ENCODE results near the gene ADM. TPM values are rescaled to one million over a fixed set of nuclear protein-coding genes. Genes with fewer than 3 reads are reported as not detected.

The ADM gene
- total RNA-seq, 2 donors from 2014 or later = 36.5 to 52.2 TPM

DNA sequence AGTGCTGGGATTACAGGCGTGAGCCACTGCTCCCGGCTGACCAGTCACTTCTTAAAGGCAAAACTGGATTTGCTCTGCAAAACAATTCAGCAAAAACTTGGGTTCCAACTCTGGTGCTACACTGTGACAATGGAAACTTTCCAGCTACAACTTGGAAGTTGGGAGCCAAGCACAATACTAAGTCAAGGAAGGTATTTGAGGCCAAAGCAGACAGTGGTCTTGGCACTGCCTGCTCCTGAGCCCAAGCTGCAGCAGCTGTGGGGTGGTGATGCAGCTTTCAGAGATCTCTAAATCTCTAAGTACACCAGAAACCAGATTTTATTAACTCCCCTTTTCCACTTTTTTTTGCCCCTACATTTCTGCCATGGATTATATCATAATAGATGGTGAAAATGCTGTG, 17.5 kb downstream of the ADM start:
- DNase-seq (ENCODE audit: low spot score) = no peak
- intact Hi-C loops (cut with DNase I) = loop anchor here (2.0 to 5.0 kb wide), 3 partner anchors 14 to 565 kb away; no protein-coding TSS in a partner anchor

DNA sequence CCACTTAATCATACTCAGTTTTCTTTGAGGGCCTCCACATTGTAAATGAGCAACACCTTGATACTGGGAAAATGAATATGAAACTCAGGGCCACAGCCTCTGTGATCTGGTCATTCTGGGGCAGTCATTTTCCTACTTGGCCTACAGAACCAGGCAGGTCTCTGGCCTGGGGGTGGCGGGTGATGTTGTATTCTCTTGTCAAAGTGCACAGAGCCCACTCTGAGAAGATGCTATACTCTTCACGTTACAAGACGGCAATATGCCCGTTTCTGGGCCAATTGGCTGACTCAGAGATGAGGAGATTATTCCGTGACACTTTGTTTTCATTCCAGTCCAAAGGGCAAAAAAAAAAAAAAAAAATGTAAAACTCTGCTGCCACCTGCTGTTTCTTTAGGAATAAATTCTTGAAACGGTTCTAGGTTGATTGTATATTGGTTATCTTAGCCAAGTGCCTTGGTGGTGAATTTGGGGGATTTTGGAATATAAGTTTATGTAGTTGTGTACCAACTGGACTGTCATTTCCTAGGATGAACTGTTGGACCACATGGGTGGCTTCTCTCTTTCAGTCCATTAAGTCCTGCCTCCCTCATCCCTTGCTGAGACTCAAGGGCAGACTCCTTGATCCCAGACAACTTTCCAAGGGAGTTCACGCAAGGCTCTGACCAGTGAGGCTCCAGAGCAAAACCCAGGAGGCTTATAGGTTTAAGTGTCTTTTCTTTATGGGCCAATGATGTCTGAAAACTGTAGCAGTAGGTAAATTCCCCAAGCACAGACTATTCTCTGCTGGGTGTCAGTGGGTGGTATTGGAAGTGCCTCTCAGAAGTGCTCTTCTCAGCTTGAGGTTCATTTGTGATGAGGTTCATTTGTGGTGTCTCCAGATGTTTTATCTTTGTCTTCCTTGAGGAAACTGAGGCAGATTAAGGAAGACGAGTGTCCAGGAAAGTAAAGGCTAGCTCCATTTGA, 18.2 kb downstream of the ADM start:
- no peak for DNase-seq (ENCODE audit: low spot score)
- intact Hi-C loops (cut with DNase I) = loop anchor here (2.0 to 5.0 kb wide), 3 partner anchors 14 to 566 kb away; no protein-coding TSS in a partner anchor

DNA sequence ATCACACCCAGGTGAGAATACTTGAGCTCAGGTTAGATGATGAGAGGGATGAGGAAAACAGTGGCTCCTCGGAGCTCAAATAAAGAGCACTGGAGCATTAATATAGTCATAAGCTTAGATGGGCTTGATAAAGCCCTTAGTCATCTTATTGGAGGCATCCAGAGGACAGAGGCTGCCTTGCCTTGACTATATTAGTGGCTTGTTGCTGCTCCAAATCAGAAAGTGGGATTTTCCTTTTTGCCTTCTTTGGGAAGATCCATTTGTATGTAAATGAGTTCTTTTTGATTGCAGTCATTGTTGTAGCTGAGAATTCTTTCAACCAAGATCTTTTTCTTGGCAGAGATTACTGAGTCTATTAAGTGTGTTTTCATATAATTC, 18.9 kb downstream of the ADM start:
- no peak for DNase-seq (ENCODE audit: low spot score)
- intact Hi-C loops (cut with DNase I) = loop anchor here (2.0 to 5.0 kb wide), 3 partner anchors 15 to 566 kb away; no protein-coding TSS in a partner anchor

DNA sequence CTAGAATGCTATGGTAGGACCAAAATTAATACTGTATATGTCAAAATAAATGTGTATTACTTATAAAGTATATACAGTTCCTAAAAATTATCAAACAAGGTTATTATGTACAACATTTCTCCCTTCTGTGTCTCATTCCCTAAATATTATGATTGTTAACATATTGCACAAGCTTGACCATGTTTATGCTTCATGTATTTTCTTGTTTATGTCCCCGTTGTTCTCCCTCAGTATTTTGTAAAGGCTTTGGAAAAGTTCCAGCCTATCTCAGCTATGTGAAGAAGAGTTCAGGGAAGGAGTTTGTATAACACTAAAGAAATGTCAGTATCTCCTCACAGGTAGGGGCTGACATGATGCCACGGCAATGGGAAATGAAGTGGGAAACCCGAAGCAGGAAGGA, 19.6 kb downstream of the ADM start:
- DNase-seq (ENCODE audit: low spot score) = no peak
- intact Hi-C loops (cut with DNase I) = loop anchor here (5.0 kb wide), 2 partner anchors 332 to 567 kb away; no protein-coding TSS in a partner anchor

DNA sequence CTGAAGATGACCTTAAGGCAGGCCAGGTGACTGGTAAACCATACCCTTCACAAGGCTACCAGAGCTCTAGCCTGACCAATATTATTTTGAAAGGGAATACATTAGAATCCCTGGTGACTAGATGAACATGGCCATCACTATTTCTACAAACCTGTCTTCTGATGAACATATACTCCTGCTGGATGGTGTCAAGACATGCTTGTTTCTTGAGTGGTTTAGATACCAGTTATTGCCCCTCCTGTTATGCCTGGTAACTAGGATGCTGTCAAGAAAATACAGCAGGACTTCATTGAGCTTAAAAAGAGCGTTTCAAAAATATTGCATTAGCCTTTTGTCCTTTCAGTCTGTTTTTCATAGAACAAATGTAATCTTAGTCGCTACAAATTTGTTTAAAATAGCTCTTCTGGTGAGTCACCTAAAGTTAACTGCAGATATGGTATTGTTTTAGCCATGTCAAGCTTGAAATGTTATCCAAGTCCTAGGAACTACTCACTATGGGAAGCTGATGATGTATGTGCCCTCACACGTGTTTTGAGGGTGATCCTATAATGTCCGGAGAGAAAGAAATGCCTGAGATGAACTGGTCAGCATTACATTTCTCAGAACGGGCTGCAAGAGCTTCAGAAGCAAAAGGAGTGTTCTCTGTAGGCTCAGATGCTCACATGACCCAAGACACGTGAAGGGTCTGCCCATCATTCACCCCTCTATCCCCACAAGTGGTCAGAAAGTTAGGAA, 20.6 kb downstream of the ADM start:
- no peak for DNase-seq (ENCODE audit: low spot score)
- intact Hi-C loops (cut with DNase I) = no loop called here

DNA sequence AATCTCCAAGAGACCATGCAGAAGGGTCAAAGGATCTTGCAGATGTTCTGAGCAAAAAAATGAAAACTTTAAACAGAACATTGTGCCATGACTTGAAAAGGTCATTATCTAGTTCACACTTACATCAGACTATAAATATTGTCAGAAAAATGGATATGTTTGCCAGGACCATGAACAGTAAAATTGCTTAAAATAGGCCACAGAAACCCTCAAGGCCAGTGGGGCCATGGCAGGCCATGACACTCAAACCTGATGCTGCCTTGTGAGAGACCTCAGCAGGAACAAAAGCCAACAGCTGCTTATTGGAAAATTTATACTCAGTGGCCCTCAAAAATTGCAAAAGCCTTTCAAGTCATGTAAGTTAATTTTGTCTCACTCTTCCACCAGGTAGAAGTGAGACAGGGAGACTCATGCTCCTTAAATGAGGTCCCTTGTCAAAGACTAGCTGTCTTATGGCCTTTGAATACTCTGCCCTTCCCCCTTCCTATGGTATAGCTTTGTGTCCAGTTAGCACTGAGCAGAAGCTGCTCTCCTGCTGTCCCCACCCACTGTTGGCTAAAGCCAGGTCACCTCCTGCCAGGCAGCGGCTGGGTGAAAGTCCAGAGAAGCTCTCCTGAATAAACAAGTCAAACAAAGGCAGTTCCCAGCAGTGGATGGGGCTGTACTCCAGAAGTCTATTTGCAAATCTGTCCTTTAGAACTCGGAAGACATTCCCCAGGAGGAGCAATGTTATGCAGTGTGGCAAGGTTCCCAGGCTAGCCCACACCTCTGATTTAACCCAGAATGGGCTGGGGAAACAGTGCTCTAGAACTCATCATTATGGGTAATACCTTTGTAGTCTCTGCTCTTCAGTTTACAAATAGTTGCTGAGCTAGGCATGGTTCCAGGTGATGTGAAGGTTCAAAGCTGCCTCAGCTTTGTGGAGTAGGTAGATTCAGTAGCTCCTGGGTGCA, 21.4 kb downstream of the ADM start:
- DNase-seq (ENCODE audit: low spot score) = no peak
- intact Hi-C loops (cut with DNase I) = no loop called here

DNA sequence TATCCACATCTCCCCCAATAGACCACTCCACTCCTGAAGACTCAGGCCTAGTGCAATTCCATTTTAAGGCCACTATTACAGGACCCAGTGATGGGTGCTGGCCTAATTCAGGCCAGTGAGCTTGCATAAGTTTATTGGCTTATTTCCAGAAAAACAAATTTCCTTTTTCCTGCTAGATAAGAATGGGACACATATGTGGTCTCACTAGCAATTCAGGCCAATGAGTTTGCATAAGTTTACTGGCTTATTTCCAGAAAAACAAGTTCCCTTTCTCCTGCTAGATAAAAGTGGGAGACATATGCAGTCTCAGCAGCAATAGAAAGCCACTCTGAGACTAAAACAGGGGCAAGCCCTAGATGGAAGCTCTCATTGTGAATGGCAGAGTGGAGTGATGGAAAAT, 22.4 kb downstream of the ADM start:
- no peak for DNase-seq (ENCODE audit: low spot score)
- intact Hi-C loops (cut with DNase I) = no loop called here

DNA sequence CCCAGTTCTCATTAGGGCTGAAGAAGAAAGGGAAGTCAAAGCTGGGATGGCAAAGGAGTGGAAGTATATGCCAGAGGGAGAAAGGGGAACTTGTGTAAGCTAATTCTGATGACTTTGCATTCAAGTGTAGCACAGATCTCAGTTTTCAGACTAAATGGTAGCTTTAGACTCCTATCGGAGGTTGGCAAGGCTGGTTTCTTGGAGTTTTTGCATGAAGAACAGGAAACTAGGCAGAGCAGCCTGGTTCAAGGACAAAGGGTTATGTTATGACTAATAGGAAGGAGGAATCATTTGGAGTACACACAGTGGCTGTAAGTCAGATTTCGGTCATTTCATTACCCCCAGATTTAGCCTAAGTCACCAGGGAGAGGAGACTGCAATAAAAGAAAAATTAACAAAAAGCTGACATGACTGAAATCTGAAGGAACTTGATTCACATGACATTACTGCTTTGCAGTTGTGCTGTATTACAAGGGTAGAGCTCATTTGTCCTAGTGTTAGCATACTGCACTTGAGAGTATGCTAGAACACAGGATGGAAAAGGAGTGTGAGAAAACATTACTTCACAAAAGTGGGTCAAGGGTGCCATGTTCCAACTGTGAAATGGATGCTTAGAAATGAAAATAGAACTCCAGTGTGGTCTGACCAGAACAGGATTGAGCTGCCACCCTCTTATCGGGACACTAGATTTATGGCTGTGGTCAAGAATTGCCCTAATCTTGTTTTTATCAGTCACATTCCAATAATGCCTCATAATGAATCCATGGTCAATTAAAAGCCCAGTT, 23.6 kb downstream of the ADM start:
- intact Hi-C loops (cut with DNase I) = no loop called here
- no peak for DNase-seq (ENCODE audit: low spot score)

DNA sequence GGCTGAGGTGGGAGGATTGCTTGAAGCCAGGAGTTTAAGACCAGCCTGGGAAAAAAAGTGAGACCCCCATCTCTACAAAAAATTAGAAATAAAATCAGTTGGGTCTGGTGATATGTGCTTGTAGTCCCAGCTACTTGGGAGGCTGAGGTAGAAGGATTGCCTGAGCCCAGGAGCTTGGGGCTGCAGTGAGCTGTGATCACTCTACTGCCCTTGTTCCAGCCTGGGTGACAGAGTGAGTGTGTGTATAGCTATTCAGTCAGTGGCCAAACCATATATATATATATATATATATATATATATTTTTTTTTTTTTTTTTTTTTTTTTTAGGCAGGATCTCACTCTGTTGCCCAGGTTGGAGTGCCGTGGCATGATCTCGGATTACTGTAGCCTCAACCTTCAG, 24.5 kb downstream of the ADM start:
- intact Hi-C loops (cut with DNase I) = no loop called here
- no peak for DNase-seq (ENCODE audit: low spot score)

DNA sequence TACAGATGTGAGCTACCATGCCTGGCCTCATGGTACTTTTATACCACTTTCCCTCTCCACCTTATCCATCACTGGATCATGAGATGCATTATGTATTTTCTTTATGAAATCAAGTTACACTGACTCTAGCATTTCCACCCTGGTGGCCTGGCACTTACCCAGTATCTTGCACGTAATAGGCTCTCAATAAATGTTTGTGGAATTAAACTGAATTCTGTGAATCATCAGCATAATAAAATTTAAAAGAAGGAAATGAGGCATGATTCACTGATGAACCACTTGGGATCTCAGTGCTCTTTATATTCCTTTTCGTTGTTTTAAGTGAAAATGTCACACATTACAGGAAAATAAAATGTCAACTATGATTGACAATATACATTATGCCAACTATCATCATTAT, 25.1 kb downstream of the ADM start:
- intact Hi-C loops (cut with DNase I) = loop anchor here in 1 of 2 donors (10.0 kb wide), 1 partner anchor 465 kb away; no protein-coding TSS in a partner anchor
- no peak for DNase-seq (ENCODE audit: low spot score)

DNA sequence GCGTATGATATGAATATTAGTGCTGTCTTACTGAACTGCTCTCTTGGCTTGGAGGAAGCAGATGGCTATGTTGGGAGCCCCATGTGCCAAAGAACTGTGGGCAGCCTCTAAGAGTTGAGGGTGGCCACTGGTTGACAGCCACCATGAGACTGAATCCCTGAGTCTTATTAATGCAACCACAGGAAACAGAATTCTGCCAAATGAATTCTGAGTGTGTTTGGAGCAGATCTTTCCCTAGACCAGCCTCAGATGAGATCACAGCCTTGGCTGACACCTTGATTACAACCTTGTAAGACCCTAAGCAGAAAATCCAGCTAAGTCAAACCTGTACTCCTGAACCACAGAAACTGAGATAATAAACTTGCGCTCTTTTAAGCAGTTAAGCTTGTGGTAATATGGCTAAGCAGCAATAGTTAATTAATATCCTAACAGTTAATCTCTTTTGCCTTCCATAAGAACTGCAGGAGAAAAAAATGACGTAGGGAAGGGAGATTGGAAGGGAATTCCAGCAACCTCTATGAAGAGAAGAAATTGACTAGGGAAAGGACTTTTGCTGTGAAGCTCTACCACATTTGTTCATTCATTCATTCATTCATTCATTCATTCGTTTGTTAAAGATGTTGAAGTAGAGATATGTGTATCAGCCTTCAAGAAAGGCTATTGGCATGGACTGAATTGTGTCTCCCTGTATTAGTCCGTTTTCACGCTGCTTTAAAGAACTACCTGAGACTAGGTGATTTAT, 26.8 kb downstream of the ADM start:
- no peak for DNase-seq (ENCODE audit: low spot score)
- intact Hi-C loops (cut with DNase I) = loop anchor here in 1 of 2 donors (10.0 kb wide), 1 partner anchor 467 kb away; no protein-coding TSS in a partner anchor

DNA sequence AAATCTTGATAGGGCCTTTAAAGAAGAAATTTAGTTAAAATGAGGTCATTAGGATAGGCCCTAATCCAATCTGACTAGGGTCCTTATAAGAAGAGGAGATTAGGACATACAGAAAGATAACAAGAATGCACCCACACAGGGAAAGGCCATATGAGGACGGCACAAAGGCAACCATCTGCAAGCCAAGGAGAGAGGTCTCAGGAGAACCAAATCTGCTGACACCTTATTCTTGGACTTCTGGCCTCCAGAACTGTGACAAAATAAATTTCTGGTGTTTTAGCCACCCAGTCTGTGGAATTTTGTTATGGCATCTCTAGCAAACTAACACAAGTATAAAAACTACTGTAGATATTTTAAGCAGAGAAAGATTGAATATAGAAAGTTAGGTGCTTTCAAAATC, 28.6 kb downstream of the ADM start:
- intact Hi-C loops (cut with DNase I) = loop anchor here in 1 of 2 donors (10.0 kb wide), 1 partner anchor 469 kb away; no protein-coding TSS in a partner anchor
- DNase-seq (ENCODE audit: low spot score) = no peak

DNA sequence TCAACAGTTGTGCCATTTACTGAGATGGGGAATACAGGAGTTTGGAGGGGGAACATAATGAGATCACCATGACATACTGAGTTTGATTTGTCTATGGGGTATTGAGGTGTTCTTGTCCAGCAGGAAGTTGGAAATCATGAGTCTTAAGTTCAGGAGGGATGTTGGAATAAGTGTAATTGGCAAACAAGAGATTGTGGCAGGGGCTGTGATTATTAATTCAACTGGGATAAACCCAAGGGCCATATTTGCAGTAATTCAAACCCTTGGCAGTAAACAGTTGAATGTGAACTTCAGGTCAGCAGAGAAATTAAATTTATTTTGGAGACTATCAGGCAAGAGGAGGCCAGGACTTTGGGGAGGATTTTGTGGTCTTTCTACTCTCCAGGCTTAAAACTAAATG, 33.4 kb downstream of the ADM start:
- intact Hi-C loops (cut with DNase I) = loop anchor here in 1 of 2 donors (10.0 kb wide), 1 partner anchor 473 kb away; no protein-coding TSS in a partner anchor
- DNase-seq (ENCODE audit: low spot score) = no peak

DNA sequence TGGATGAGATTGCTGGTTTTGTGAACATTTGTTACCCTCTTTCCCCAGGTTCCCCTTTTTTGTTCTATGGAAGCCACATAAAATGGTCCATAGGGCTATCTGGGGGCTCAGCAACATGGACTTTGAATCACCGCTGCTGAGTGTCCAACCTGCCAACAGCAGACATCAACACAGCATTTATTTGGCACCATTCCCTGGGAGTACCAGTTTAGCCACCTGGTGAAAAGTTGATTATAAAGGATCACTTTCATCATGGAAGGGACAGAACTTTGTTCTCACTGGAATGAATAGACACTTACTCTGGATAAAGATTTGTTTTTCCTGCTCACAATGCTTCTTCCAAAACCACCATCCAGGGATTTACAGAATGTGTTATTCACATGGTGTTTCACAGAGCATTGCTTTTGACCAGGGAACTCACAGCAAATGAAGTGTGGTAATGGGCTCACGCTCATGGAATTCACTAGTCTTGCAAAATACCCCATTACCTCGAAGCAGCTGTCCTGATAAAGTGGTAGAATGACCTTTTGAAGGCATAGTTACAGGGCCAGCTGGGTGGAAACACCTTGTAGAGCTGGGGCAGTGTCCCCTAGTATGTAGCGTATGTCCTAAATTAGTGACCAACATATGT, 43.9 kb downstream of the ADM start:
- no peak for DNase-seq (ENCODE audit: low spot score)
- intact Hi-C loops (cut with DNase I) = no loop called here

DNA sequence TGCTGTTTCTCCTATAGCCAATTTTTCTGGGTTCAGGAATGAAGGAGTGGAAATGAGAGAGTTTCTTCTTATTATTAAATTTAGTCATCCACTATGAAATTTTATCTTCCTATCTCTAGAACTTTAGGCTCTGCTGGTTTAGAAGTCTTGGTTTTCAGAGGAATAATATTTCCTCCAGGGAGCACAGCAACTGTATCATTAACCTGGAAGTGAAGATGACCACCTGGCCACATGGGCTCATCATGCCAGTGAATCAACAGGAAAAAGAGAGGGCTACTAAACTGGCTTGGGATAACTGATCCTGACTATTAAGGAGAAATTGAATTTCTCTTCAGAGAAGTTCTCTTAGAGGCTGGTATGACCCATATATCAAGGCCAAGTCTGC, 44.4 kb downstream of the ADM start:
- intact Hi-C loops (cut with DNase I) = no loop called here
- no peak for DNase-seq (ENCODE audit: low spot score)

DNA sequence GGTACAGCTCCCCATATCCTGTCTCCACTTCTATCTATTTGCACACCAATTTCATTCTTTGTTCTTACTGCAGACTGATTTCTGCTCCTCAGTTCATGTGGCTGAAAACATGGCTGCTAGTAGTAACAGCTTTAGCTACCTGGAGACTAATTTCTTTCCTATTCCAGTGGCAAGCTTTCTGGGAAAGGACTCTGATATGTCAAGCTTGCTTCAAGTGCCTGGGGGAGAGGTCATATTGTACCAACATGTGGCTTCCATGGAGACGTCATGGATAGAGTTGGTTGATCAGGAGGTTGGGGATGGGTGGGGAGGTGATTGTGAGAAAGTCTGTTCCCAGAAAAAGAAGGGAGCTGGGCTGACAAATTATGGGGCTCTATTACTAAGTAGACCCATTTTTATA, 44.9 kb downstream of the ADM start:
- DNase-seq (ENCODE audit: low spot score) = no peak
- intact Hi-C loops (cut with DNase I) = no loop called here

DNA sequence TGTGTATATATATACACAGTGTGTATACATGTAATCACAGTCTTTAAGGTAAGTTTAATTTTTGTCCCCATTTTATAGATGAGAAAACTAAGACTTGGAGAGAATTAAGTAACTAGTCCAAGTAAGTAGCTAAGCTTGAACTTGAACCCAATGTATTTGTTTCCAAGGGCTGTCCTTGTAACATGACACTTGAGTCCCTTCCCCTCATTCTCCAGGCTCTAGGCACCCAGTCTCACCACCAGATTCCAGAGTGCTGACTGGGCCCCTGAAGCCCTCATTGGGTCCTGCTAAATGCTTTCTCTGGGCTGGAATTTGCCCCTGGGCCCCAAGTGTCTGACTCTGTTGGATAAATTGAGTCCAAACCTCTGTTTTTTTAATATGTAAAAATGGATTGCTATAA, 45.5 kb downstream of the ADM start:
- intact Hi-C loops (cut with DNase I) = no loop called here
- DNase-seq (ENCODE audit: low spot score) = no peak

All from posterior vena cava (tissue), 2 donors.